DMS79 treated with DMSO at 0.1 percent for 48 hours (cell line): ENCODE measurements around the gene DIP2A.
"Not testable (repeated sequence)": the region's sequence is repeated elsewhere in the genome, so short reads cannot be mapped to it uniquely, and the experiment has no call there.

Experiments
- DNase-seq: peaks from one replicate; lab custom pipeline; 2025; lab: John Stamatoyannopoulos, UW

The DIP2A gene

DNA sequence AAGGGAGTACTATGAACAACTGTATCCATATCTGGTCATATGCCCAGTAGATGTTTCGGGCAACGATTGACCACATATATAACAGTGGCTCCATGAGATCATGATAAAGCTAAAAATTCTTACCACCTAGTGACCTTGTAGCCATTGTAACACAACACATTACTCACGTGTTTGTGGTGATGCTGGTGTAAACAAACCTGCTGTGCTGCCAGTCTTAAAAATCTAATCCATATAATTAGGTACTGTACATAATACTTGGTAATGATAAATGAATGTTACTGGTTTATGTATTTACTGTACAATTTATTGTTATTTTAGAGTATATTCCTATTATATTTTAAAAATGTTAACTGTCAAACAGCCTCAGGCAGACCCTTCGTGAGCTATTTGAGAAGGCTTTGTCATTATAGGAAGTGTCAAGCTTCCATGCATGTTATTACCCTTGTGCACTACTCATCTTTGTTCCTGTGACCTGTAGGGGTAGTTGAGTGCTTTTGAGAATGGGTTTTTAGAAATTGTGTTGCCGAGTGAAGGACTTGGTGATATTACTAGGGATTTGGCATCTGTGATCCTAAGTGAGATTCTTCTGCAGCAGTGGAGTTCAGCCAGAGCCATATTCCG is 23.6 kb downstream of the DIP2A start:
- no peak for DNase-seq

DNA sequence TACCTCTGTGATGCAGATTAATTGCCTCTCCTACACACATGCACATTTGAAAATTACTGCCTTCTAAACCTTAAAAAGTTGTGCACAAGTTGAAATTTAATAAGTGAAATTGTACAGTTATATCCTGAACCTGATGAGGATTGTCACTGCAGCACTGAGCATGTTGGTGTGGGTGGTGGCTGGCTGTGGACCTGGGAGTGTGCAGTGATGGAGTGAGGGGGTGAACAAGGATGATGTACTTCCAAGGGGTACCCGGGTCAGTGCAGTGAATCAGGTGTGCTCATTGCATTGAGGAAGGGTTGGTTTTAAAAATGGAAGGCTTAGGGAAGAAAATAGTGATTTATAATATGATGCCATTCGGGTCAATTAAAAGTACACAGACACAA is 24.1 kb downstream of the DIP2A start:
- DNase-seq = no peak

DNA sequence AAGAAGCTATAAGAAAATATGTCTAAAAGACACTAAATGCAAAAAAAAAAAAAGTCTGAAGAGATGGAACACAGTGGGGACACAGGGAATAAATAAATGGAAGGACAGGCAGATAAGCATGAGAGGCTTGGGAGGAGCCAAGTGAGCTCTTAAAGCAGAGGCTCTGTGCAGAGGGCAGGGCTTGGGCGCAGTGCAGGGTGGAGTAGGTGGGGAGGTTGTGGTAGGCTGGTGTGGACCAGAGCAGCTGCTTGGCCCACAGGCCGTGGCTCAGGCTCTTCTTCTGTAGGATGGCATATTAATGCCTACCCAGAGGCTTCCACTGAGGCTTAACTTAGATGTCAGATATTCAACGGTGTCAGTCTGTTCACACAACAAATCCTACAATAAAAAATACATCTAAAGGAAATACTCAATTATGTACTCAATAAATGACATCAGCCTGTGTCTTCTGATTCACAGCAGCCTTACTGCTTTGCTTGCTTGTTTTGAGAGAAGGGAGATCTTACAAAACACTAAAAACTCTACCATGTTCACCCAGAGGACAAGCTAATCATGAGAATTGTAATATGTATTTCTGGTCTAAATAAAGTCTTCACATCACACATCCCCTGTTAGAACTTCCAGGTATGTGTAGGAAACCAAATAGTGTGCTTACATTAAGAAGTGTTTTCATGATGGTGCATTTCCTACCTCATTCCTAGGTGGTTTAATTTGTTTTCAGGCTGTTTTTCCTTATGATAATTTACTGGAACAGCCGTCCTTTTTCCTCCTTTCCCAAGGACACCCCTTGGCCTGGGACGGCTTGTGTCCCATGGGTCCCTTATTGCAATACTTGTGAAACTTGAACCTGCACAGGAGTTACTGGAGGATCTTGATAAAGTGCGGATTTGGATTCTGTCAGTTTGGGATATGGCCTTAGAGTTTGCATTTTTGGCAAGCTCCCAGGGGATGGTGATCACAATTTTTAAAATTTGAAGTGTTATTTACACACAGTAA is 24.9 kb downstream of the DIP2A start:
- no peak for DNase-seq

DNA sequence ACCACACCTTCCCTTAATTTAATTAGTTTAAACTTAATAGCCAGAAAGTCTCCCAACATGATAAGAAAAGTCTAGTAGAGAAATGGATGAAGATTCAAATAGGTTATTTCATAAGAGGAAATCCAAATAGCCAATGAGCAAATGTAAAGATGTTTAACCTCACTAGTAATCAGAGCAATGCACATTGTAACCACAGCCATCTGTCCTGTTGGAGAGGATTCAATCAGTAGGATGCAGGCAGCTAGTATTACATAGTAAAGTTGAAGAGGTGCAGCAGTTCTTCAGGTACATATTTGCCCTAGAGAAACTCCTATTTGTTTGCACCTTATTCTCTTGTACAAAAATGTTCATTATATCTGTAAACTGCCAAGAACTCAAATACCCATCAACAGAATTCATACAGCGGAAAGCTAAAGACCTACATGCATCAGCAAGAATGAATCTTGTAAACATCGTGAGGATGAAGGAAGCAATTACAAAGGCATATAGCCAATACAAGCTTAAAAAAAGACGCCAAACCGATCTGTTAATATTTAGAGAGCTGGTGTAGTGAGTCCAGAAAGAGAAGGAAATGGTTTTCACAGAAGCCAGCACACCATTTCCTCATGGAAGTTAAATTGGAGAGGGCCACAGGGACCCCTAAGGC is 27.9 kb downstream of the DIP2A start:
- no peak for DNase-seq

DNA sequence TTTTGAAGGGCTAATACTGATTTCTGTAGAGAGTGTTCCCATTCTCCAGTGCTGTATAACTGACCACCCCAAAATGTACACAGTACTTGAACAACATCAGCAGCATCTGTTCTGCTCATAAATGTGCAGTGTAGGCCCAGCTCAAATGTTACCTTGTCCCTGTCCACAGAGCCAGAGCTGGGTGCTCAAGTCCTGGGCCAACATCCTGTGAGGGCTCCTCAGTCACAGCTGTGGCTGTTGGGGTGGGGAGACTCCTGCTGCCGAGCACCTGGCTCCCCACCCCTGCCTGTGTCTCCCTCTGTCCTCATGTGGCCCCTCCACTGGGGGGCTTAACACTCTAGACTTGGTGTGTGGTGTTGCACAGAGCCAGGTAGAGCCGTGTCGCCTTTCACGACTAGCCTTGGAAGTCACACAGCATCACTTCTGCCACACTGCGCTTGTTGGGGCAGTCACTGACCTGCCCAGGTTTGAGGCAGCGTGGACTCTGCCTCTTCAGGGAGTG is 30.5 kb downstream of the DIP2A start:
- no peak for DNase-seq

DNA sequence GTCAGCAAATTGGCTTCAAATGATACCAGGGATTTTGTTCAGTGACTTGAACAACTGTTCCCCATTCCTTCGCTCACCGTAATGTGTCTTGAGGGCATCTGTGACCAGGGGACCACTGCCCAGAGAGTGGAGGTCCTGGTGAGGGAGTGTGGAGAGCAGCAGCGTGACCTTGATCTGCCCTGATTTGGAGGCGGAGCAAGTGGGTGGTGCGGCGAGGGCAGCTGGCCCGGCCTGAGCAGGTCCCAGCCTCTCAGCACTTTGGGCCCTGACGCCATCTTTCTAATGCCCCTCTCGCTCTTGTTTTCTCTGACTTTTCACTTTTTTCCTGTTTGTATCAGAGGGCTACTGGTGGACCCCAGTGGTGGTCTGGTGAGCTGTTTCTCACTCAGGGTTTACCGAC is 31.1 kb downstream of the DIP2A start:
- no peak for DNase-seq

DNA sequence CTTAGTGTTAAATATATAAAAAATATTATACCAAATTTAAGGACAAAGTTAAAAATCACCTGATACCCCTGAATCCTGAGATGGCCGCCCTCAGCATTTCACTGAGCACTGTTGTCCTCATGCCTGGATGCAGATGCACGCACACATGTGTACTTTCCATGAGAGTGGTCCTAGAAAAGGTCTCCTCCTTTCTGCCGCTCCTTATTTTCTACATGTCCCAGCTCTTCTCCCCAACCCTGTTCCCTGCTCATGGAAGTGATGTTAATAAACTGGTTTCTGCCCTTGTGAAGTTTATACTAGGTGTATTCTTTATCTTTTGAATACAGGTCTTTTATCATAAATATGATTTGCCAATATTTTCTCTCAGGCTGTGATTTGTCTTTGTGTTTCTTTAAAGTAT is 32.9 kb downstream of the DIP2A start:
- DNase-seq = no peak

DNA sequence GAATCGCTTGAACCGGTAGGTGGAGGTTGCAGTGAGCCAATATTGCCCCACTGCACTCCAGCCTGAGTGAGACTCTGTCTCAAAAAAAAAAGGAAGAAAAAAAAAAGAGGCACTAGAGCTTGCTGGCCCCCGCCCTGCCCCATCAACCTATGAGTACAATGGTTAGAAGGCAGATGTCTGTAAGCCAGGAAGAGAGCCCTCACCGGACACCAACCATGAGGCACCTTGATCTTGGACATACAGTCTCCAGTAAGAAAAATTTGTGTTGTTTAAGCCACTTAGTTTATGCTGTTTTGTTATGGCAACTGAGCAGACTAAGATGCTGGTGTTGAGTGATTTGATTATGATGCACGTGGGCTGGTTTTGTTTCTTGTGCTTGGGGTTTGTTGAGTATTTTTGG is 34.2 kb downstream of the DIP2A start:
- no peak for DNase-seq

DNA sequence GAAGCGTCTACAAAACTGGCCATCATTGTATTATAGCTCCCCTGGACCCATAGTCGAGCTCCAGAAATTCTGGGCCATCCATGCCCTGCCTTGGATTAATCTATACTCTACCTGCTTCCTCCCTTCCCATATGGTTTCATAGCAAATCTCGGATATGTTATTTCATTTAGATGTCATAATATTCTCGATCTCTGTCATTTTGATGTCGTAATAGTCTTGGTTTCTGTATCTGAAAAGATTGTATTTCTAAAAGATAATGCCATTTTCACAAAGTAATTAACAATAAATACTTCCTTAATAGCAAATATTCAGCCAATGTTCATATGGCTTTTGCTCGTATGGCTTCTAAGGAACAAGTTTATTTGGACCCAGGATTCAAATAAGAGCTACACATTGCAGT is 35.1 kb downstream of the DIP2A start:
- DNase-seq = no peak

DNA sequence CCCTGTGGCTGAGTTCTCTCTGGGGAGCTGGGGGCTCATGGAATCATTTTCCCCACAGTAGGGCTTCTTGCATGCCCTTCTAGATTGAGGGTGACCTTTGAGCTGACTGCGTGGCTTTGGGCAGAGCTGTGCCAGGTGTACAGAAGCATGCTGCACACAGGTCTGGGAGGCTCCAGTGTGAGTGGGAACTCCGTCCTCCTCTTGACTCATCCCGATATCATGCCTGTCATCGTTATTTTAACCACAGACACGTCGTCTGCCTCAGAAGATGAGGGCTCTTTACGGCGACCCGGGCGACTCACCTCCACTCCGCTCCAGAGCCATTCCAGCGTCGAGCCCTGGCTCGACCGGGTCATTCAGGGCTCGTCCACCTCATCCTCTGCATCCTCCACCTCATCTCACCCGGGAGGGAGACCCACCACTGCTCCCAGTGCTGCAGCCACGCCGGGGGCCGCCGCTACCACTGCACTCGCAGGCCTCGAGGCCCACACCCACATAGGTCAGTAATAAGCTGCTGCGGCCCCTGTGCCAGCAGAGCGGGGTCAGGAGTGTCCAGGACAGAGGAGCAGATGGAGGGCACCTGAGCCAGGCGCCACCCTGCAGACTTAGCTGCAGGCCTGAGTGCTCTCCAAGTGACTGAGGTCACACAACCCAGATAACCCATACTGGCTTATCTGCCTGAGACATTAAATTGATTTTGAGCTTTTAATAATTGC is 39.8 kb downstream of the DIP2A start:
- no peak for DNase-seq

DNA sequence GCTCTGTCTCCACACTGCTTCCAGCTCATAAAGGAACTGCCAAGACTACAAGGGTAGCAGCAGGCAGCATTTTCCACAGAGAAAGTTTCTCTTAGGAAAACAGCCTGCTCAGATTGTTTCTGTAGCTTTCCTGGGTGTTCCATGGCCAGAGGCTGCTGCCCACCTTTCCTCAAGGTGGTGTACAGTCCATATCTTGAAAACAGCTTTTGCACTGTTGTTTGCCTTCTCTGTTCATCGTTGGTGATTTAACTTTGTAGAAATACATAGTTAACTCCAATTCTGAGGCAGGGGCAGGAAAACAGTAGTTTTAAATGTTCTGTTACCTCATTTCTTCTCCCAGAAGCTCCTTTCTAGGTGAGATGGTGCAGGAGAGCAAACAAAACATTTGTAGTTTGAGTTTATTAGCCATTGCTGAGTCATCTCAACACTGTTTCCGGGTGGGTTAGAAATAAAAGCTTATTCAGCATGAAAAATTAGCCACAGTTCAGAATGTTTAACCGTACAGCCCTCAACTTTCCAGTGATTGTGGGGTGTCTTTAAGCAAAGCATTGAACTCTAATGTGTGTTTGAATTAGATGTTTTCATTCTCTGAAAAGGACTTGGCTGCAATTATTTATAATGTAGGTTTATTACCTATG is 41.7 kb downstream of the DIP2A start:
- DNase-seq = no peak

DNA sequence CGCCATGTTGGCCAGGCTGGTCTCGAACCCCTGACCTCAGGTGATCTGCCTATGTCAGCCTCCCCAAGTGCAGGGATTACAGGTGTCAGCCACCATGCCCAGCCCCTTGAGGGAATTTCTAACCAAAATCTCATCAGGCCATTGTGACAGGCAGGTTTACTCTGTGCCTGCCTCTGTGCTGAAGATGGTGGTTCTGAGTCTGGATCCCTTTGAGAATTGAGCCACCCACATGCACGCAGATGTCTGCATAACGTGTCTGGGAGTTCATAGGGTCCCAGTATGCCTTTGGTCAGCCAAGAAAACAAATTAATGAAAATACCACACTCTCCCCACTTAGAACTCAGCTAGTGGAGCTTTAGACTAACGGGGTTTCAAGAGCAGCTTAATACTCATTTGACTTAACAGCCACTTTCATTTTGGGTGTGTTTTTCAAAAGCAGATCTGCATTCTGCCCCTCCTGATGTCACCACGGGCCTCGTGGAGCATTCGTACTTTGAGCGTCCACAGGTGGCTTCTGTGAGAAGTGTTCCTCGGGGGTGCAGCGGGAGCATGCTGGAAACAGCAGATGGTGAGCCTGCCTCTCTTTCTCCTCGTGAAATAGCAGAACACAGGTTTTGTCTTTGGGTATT is 45.3 kb downstream of the DIP2A start:
- DNase-seq = no peak

DNA sequence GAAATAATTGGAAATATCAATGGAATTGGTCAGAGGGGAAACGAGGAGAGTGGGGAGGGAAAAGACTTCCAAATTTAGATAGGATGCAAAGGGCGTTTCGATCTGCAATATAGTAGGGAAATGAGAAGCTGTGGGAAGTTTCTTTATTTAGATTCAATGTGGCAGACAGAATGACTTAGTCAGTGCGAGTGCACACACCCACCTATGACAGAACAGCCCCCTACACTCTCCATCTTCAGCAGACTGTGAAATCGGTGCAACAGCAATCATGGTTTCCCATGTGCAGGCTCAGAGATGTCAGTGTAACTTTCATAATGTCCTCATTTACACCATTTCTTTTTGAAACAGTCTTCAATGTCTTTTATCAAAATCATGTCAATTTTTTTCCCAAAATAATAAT is 46.0 kb downstream of the DIP2A start:
- DNase-seq = no peak

DNA sequence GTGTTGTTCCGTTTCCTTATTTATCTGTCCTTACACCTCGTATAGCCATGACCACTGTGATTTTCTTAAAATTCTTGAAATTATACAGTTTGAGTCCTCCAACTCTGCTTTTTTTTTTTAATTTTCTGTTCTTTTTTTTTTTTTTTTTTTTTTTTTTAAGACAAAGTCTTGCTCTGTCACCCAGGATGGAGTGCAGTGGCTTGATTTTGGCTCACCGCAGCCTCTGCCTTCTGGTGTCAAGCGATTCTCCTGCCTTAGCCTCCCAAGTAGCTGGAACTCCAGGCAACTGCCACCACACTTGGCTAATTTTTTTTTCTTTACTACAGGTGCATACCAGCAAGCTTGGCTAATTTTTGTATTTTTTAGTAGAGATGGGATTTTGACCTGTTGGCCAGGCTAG is 48.9 kb downstream of the DIP2A start:
- DNase-seq = no peak

DNA sequence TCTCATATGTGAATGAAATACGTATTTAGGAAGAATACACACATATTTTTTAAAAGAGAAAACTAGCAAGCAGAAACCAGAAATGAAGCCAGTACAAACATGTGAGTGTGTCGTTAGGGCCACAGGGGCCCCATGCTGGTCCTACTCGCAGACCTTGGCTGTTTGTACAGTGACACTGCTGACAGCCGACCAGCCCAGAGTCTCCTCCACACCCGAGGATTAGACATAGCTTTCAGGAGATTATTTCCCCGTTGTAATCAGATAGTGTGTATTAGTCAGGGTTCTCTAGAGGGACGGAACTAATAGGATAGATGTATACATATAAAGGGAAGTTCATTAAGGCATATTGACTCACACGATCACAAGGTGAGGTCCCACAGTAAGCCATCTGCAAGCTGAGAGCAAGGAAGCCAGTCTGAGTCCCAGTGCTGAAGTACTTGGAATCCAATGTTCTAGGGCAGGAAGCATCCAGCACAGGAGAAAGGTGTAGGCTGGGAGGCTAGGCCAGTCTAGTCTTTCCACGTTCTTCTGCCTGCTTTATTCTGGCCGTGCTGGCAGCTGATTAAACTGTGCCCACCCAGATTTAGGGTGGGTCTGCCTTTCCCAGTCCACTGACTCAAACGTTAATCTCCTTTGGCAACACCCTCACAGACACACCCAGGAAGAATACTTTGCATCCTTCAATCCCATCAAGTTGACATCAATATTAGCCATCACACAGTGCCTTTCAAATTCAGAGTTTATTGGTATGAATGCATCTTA is 51.2 kb downstream of the DIP2A start:
- no peak for DNase-seq

DNA sequence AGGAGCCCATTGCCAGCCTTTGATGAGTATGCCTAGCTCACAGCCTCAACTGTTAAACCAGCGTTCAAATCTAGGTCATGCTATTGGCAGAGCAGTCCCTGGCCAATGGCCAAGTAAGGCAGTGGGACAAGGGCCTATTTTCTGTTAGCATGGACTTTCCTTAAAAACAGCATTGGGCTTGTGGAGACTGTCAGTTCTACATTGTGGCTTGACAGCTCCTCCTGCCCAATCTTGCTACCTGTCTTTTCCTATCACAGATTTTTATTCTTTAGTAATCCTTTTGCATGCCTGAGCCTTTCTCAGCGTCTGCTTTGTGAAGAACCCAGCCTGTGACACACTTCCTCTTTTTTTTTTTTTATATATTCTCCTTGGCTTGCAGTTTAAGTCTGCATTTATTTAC is 56.4 kb downstream of the DIP2A start:
- no peak for DNase-seq

DNA sequence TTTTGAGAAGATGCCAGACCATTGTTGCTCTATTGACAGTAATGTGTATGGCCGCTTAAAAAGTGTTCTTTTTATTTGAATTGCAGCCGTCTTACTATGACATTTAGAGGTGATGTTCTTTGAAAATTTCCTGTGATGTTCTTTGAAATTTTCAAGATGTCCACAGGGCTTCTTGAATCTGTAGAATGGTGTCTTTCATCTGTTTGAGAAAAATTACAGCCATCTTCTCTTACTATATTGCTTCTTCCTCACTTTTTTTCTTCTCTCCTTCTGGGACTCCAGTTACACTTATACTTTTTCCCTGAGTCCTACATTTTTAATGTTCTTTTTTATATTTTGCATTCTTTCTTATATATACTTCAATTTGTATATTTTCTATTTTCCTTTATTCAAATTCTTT is 57.4 kb downstream of the DIP2A start:
- no peak for DNase-seq

DNA sequence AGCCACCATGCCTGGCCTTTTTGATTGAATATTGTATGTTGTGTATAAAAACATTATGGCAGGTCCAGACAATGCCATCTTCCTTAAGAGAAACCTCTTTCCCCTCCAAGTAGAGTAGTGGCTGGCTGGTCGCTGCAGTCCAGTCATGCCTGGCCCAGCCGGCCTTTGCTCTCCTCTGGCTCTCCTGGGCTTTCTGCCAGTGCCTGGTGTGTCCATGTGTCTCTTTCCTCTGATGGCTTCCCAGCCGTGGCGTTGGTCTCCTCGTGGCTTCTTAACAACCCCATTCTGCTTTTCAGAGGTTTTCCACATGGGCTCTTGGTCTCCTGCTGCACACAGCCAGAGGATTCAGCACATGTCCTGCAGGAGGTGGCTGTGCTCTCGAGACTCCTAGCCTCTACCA is 58.7 kb downstream of the DIP2A start:
- no peak for DNase-seq

DNA sequence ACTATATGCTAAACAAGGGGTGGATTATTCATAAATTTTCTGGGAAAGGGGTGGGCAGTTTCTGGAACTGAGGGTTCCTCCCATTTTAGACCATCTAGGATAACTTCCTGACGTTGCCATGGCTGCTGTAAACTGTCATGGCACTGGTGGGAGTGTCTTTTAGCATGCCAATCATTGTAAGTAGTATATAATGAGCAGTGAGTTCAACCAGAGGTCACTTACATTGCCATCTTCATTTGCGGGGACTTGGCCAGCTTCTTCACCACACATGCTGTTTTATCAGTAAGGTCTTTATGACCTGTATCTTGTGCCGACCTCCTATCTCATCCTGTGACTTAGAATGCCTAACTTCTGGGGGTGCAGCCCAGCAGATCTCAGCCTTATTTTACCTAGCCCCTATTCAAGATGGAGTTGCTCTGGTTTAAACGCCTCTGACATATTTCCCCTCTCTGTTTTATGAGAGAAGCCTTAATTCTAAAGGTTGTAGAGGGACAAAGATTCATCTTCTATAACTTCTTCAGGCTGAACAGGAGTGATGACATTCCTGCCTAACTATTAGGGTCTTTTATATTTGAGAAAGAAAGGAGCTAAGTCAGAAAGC is 60.4 kb downstream of the DIP2A start:
- no peak for DNase-seq

DNA sequence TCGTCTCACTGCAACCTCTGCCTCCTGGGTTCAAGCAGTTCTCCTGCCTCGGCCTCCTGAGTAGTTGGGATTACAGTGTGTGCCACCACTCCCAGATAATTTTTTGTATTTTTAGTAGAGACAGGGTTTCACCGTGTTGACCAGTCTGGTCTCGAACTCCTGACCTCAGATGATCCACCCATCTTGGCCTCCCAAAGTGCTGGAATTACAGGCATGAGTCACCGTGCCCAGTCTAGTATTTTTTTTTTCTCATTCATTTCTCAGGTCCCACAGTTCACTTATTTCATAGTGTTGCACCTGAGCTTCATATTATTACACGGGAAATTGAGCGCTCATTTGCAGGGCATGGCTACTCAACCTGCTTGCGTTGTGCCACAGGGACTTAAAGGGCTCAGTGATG is 68.7 kb downstream of the DIP2A start:
- DNase-seq = not testable (repeated sequence)
